GM19238 (cell line): ENCODE data around the gene RANBP9.

Experiments used
- DNase-seq: peaks from one replicate; pipeline ENCODE4 v3.0.0; 2011; ENCODE audit warnings: low spot score; ENCODE audit not compliant: insufficient read length

The RANBP9 gene

DNA sequence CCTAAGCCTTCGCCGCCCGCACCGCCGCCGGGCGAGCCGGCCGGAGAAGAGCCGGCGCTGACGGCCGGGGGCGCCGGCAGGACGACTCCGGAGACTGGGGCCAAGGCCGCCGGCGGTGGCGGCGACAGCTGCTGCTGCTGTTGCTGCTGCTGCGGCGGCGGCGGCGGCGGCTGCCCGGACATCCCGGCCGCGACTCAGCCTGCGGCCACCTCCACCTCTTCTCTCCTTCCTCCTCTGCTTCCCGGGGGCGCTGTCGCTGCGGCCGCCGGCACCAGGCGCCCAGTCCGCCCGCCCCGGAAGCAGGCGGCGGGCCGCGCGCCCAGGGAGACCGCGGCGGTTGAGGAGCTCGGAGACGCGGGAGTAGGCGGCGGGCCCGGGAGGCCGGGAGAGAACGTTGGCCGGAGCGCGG is 307 bp downstream of the RANBP9 start:
- DNase-seq, result no peak

DNA sequence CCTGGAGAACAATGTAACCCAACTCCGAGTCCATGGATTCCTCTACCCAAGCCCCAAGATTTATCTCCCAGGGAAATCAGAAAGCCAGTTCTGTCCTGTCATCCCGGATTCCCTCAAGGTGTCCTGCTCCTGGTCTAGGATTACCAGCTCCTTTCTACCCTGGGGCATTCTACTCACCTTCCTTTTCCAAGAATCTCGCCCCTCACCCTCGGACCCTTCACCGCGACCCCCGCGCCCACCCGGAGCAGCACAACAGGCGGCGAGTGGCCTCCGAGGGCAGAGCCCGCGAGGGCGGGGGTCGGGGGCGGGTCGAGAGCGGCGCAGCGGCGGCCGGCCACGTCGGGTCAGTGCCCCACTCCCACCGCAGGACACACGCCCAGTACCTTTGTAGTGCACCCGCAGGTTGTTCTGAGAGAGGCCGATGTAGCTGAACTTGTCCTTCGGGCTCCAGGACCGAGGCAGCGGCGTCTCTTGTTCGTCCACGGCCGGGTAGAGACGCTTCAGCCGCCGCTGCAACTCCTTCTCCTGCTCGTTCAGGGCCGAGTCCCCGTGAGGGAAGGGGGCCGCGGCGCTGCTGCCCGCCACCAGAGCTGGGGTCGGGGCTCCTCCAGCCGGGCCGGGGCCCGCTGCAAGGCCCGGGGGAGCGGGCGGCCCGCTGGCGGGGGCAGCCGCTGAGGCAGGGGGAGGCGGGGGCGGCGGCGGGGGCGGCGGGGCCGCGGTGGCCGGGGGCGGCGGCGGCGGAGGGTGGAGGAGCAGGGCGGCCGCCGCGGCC is 897 bp downstream of the RANBP9 start:
- no peak for DNase-seq

- no peak for DNase-seq
These were observed 1.7 kb downstream of the RANBP9 start for GRCh38 chr6:13709689-13710551.

GRCh38 chr6:13708736-13709135 is 2.9 kb downstream of the RANBP9 start:
- DNase-seq, result no peak

DNA sequence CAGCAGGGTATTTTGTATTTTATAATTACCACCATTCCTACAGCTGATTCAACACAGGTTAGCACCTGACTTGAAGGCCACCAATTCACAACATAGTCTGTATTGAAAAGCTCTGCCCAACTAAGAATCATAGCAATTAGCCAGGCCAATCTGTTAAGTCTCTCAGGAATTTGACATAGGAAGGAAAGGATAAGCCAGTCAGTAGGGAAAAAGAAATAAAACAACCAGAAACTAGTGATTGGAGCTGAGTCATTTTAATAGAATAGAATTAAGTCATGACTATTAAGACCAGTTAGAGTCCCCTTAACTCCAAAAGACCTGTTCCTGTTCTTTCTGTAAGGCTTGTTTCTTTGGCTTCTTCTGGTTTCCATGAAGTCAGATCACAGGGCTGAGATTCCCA is 8.1 kb downstream of the RANBP9 start:
- no peak for DNase-seq

- DNase-seq, result no peak
These were observed 8.8 kb downstream of the RANBP9 start for GRCh38 chr6:13702809-13703302.

- no peak for DNase-seq
These were observed 11.4 kb downstream of the RANBP9 start for GRCh38 chr6:13700232-13700631.

DNA sequence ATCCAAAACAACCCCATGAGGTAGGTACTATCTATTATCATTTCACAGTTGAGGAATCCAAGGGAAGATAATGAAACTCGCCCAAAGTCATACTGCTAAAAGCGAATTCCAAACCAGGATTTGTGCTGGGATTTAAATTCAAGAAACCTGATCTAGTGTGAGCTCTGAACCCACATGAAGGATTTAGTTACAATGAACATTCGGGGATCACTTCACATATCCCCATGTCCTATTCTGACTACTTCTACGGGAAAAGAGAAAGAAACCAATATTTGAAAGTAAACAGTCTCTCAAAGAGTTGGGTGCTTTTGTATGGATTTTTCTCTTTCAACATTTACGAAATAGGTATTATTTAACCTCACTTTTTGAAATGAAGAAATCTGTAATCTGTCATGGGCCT is 12.9 kb downstream of the RANBP9 start:
- DNase-seq, result no peak

GRCh38 chr6:13697857-13698256 is 13.8 kb downstream of the RANBP9 start:
- no peak for DNase-seq

DNA sequence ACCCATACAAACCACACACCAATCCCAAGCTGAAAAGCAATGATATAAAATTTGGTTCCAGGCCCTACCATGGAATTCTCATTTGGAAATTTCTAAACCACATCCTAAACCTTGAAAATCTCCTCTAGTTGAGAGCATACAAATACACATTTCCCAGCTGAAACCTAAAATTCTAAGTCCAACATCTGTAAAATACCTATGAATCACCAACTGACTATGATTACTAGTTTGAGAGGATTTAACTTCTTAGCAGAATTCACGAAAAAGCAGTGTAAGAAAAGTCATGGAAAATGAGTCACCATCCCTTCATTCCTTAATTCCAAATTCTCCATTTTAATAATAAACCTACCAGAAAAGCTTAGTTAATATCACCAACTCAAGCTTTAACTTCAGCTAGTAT is 15.4 kb downstream of the RANBP9 start:
- DNase-seq, result no peak

DNA sequence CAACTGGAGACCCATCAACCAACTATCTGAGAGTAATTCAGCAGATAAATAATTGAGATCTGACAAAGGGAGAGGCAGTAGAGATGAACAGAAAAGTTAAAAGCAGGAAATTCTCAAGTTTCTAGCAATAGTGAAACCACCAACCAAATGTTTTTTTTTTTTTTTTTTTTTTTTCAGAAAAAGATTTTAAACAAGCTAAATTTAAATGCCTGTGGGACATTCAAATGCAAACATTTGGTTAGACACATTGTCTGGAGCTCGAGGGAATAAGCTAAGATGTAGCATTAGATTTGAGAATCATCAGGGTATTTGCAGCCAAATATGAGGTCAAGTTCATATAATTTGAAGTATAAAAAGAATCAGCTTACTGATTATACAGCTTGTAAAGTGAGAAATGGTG is 16.4 kb downstream of the RANBP9 start:
- DNase-seq, result no peak

- no peak for DNase-seq
These were observed 17.1 kb downstream of the RANBP9 start for GRCh38 chr6:13694562-13694961.

DNA sequence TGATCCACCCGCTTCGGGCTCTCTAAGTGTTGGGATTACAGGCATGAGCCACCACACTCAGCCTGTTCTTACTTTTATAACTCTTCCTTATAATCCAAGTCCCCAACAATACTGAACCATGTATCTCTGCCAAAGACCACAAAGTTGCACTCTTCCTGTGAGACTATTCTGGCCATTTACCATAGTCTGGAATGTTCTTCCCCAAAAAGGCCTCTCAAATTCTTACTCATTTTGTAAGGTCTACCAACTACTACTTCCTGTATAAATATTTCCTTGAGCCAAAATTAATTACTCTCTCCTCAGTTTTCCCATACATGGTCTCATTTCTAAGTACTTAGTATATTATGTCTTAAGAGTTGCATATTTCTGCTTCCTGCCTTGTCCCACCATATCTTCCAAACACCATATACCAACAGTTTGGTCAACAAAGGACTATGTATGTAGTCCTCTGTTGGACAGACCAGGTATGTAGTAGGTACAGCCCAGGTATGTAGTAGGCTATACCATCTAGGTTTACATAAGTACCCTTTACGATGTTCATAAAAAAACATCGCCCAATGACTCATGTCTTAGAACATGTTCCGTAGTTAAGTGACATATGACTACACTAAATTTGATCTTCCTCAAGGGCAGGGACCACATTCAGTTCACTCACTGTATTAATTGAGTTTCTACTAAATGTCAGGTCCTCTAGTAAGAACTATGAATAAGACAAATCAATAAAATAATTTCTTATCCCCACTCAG is 22.0 kb downstream of the RANBP9 start:
- DNase-seq, result no peak

DNA sequence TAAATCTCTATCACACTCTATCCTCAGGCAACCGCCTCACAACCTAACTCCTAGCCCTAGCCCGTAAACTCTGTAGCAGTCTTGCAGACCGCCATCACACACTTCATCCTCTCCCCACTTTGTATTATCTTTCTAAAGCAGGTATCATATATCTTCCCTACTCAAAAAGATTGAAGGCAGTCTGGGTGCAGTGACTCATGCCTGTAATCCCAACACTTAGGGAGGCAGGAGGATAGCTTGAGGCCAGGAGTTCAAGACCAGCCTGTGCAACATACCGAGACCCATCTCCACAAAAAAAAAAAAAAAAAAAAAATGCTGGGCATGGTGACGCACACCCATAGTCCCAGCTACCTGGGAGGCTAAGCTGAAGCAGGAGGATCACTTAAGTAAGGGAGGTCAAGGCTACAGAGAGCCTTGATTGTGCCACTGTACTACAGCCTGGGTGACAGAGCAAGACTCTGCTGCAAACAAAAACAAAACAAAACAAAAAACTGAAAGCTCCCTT is 22.9 kb downstream of the RANBP9 start:
- DNase-seq, result no peak

DNA sequence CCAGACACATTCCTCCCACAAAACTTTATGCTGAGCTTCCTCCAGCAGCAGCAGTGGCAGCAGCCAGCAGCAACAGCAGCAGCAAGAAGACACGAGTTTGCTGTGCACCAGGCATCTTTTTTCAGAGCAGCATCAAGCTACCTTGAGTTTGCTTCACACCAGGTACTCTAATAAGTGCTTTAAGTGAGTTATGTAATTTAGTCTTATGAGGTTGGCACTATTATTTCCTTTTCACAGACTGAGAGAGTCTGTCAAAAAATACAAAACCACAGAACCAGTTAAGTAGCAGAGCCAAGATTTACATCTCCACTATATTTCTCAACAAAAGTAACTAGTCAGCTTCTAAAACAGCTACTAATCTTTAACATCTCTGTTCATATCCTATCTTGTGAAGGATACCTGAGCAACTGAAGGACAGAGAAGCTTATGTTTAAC is 23.7 kb downstream of the RANBP9 start:
- DNase-seq, result no peak

GRCh38 chr6:13684855-13685254 is 26.8 kb downstream of the RANBP9 start:
- no peak for DNase-seq

GRCh38 chr6:13683038-13683437 is 28.6 kb downstream of the RANBP9 start:
- no peak for DNase-seq

GRCh38 chr6:13682346-13682745 is 29.3 kb downstream of the RANBP9 start:
- DNase-seq, result no peak

DNA sequence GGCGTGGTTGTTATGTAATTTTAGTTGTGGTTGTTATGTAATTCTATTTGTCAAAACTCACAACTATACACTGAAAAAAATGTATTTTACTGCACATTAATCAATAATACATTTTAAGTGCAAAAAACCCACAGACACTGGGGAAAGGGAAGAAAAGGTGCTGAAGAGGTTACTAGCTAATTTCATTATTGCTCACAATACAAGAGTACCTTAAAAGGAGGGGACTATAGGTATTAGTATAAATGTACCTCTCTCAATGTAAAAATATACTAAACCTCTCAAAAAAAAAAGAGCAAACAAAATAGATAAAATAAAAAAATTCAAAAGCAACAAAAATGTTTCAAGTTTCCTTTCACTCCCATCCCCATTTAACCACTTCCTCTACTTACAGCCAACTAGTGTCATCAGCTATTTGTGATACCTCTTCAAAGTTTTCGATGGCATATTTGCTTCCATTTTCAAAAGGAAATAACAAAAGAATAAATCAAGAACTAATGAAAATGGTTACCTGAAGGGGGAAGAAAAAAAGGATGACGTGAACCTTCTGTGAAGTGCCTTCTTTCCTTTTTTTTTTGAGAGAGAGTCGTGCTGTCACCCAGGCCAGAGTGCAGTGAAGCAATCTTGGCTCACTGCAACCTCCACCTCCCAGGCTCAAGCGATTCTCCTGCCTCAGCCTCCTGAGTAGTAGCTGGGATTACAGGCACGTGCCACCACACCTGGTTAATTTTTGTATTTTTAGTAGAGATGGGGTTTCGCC is 30.2 kb downstream of the RANBP9 start:
- no peak for DNase-seq

GRCh38 chr6:13680448-13680968 is 31.1 kb downstream of the RANBP9 start:
- DNase-seq, result no peak

DNA sequence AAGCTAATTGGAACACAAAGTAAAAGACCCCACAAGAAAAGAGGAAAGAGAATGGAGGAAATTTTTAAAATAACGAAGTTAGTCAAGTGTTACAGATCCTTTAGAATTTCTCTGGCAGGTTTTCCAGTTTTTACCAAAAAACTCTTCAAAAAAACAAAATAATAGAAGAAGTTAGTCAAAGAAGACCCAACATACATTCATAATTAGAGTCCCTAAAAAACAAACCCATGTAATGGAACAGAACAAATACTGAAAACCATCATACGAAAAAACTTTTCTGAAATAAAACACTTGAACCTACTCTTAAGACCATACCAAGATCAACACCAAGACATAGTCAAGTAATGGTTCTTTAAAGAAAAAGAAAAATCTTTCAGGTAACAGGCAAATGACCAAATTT is 31.6 kb downstream of the RANBP9 start:
- no peak for DNase-seq
